ENCODE data around the gene TREX2.
A peak's percentile ranks its signal among the peaks of the same experiment; 100 is the strongest.

The TREX2 gene

DNA sequence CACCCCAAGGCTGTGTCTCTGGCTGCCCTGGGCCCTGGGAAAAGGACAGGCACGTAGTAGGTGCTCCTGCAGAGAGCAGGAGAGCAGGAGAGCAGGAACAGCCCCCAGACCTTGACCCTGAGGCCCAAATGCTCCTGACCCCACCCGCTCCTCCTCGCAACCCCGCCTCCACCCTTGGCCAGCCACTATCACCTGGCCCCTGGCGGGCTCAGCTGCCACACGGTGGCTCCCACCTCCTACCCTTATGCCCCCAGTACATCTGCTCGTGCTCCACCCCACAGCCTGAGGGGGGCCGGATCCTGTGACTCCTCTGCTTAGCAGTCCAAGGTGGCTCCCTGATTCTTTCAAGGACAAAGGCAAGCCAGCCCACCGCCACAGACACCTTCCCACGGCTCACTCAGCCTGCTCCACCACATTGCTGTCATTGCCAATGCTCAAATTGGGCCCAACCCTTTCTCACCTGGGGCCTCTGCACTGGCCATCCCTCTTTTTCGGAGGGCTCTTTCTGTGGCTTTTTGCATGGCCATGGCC lies 30.0 kb upstream of the TREX2 start:
- FAIRE-seq: no peak
- no peak for DNase-seq (ENCODE audit: low spot score)

DNA sequence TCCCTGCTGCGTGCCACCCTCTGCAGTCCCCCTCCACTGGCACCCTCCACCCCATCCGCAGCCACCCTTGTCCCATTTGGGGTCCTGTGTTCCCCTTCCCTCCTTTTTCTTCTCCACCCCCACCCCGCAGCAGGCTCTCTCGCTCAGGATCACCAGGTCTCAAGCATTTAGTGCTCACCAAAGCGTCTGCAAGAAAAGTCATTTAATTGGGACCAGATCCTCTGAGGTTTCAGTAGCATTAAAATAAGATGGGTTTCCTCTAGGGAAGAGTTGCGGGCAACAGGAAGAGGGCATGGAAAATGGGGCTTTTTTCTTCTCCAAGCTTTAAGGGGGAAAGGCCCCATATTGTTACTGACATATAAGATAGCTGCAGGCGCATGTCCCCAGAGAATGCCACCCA lies 29.4 kb upstream of the TREX2 start:
- no peak for DNase-seq (ENCODE audit: low spot score)
- FAIRE-seq: no peak

DNA sequence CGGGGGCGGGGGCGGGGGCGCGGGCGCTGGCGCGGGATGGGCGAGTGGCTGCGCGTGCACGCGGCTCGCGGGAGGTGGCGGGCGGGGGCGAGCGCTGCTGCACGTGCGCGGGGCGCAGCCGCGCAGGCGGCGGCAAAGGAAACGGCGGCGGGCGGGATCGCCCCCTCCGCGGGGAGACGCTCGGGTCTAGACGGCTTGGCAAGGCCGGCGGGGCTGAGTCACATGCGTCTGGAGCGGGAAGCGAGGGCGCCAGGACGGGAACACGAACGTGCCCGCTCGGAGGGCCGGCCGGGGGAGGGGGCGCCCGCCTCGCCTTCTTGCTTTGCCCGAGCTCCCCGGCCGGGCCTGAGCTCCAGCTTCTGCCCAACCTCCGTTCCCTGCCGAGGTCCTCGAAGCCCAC lies 28.9 kb upstream of the TREX2 start:
- FAIRE-seq (no peak), DNase-seq (ENCODE audit: low spot score) (no peak)

DNA sequence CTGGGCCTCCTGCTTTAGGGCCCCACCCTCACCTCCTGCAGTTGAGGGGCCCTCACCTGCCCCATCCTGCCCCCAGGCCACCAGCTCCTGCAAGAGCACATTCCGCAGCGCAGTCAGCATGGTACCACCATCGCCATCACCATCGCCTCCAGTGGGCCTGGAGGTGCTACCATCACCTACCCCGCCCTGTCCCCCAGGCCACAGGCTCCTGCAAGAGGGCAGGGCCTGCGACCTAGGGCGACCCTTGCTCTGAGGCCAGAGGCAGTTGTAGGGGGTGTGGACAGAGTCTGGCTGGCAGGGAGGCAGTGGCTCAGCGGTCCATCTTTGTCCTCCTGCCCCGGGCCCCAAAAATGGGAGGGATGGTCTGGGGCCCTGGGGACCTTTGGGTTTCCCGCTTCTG lies 28.4 kb upstream of the TREX2 start:
- FAIRE-seq (no peak), DNase-seq (ENCODE audit: low spot score) (no peak)

DNA sequence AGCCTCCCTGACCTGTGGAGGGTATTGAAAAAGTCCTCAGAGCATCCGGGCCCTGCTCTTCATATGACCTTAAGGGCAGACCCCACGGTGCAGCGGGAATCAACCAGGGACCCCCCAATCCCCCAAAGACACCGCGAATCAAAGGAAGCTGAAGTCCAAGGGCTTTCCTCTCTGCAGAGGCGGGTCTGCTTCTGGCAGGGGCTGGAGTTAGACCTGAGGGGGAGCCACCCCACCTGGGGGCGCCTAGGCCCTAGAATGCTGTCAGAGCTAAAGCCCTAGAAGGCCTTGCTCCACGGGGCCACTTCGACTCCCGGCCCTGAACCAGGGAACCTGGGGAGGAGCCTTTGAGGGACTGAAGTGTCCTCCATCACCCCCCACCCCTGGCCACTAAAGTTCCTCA lies 27.3 kb upstream of the TREX2 start:
- DNase-seq (ENCODE audit: low spot score) (no peak), FAIRE-seq (no peak)

DNA sequence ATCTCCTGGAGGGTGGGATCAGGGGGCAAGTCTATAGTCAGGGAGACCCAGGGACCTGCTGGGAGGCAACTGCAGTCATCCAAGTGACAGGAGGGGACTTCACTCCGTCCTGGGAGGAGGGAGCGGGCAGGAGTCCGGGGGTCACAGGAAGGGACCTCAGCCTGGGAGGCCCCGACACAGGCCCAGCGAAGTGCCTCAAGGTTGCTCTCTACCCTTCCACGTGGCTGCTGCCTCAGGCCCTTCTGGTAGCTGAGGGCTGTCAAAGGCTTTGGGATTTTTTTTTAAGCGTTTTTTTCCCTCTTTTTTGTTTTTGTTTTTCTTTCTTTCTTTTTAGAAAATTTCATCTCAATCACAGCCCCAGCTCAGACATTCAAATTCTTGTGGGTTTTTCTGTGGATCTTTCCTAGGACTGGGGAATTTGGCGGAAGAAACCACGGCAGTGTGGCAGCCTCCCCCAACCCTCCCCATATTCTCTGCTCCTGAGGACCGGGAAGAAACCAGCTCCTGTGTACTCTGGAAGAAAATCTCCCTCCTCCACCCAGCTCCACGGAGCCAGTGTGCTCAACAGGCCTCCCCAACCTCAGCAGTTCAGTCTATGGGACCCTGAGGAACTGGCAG lies 25.9 kb upstream of the TREX2 start:
- DNase-seq (ENCODE audit: low spot score): no peak
- no peak for FAIRE-seq

DNA sequence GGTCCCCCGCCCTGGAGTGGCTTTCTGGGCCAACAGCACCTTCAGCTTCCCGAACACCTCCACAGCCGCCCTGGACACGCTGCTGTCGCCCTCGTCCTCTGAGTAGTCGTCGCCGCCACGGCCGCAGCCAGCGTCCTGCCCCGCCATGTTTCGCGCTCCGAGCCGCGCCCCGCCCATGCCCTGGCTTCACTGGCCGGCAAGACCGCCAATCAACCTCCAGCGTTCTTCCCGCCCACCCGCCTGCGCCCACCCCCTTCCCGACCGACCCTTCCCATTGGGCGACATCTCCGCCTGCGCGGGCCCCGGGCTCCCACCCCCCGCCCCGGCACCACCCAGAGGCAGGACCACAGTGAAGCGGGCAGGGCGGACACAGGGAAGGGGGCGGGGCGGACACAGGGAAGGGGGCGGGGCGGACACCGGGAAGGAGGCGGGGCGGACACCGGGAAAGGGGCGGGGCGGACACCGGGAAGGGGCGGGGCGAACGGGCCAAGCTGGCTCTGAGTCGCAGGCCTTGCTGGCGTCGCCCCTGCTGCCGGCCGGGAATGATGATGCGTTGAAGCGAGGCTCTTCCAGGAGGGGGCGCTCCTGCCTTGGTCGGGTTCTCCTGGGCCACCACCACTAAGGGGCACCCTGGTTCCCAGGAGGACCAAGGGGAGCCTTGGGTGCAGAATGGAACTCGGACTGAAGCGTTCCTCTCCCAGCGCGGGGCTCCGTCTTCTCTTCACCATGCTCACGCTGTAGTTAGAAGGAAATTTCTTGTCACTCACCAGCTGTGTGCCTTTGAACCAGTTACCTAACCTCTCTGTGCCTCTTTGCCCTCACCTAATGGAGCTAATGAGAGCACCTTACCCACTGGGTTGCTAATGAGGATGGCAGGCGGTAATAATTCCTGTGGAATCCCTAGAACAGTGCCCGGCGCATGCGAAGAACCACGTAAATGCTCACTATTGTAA lies 24.8 kb upstream of the TREX2 start, which contains the start of gene HAUS7:
Gene HAUS7, minus strand, starts transcription at position 166 of the 953 bp plus-strand sequence. Its CDS starts 19 bp downstream, at position 147.
- FAIRE-seq: no peak

DNA sequence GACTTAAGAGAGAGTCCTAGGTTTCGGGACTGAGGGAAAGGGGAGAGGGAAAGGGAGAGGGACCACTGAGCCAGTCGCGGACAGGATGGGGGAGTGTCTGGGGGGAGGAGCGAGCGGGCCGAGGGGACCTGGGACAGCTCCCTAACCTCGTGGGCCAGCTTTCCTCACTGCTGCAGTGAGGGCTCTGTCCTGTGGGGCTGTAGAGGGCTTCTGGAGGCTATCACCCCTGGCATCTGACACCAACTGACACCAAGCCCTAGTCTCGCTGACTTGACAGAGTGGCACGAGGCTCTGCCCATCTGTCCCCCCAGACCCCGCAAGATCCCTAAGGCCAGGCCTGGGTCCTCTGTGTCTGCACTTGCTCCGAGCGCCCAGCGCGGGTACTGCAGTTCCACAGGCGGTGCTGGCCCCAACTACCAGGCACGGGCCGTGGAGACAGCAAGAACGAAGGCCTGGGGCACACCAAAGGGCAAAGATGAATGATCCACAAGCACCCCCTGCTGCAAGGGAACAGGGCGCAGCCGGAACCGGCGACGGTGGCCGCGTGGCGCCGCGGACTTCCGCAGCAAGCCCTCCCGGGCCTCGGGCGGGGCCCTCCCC lies 24.1 kb upstream of the TREX2 start:
- DNase-seq (ENCODE audit: low spot score) (peak; percentile 8), FAIRE-seq (no peak)

More for the DNA sequence above, 24.8 kb upstream of the TREX2 start, which contains the start of gene HAUS7:
- peak; percentile 76 for DNase-seq (ENCODE audit: low spot score)

DNA sequence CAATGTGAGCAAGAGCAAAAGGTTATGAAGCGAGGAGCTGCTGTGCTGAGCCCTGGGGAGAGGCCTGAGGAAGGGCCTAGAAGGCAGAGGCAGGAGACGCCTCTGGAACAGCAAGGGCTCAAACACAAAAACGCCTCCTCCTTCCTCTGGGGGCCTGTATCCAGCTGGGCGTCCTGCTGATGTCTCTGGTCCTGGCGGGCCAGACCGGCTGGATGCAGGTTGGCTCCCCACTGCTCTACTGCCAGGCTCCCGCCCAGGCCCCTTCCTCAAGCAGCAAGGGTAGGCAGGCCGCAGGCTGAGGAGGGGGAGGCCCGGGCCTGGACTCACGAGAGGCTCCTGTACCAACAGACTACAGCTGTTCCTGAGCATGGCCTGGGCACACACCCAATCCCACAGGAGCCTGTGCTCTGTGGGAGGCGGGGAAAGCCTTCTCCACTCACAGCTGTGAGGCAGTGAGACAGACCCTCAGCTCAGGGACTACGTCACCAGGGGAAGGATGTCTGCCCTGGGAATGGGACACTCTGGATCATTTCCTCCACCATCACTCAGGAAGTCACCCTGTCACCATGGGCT lies 22.2 kb upstream of the TREX2 start:
- no peak for FAIRE-seq
- no peak for DNase-seq (ENCODE audit: low spot score)

DNA sequence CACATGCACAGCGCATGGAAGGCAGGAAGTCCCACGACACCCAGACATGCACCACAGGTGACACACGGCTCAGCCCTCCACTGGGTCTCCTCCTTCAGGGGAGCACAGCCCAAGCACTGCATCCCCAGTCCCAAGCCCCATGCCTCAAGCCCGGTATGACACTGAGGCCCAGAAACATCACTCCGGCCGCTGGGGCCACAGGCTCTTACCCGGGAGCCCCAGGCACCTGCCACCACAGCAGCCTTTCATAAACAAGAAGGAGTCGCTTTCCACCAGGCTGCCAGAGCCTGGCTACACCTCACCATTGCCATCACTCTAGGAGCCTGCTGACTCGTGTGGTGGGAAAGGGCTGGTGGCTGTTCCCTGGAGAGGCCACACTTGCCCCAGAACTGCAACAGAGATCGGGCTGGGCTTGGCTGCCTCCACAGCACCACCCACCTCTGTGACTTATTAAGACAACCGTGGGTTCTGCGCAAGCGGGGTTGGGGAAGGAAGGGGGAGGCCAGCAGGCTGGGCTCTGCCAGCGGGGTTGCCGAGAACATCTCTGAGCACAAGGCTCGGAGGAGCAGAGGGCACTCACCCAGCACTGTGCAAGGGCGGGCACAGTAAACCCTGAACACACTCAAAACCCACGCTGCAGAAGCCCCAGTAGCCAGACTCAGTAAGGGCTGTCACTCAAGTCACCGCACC lies 20.0 kb upstream of the TREX2 start:
- FAIRE-seq: no peak
- no peak for DNase-seq (ENCODE audit: low spot score)

DNA sequence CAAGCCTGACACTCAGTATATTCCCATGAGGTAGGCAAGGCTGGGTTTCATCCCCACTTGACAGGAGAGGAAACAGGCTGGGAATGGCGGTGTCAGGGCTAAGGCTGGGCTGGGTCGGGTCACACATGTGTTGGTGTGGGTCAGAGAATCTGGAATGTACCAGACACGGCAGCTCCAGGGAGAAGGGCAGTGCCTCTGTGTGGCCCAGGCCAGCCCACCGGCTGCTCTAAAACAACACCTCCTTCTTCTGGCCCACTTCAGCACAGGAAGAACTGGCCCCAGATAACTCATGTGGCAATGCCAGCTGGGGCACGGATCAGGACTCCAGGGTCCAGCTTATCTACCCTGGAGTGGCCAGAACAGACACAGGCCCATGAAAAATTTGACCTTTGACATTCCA lies 18.3 kb upstream of the TREX2 start:
- DNase-seq (ENCODE audit: low spot score): no peak
- FAIRE-seq: no peak

DNA sequence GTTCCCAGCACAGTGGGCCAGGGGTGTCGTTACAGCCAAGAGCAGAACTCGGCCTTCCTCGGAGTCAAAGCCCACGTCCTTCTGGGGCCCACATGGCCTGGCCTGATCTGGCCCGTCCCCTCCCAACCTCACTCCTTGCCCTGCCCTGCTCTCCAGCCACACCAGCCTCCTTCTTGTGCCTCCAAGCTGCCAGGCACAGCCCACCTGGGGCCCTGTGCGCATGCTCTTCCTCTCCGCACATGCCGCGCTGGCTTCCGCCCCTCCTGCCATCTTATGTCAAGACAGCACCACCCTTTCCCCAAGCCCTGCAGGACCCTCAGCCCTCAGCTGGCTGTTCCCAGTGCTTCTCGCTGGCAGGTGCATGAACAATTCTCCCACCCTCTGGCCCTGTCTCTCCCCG lies 17.7 kb upstream of the TREX2 start:
- no peak for FAIRE-seq

DNA sequence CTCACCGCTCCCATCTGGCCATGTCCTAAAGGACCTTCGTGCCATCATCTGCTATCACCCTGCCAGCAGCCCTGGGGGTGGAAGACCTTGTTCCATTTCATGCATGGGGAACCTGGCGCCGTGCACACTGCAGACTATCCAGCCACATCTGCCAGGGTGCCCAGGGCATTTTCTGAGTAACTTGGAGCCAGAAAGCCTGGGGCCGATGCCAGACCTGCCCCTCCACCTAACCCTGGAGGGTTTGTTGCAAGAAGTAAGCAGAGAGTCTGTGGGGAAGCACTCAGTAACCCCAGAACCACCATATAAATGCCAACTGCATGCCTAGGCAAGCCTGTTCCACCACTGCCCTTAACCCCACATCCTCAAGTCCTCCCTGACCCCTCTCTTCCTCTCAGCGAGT lies 17.2 kb upstream of the TREX2 start:
- FAIRE-seq (no peak), DNase-seq (ENCODE audit: low spot score) (no peak)

More for the DNA sequence above, 17.7 kb upstream of the TREX2 start:
- DNase-seq (ENCODE audit: low spot score): no peak

DNA sequence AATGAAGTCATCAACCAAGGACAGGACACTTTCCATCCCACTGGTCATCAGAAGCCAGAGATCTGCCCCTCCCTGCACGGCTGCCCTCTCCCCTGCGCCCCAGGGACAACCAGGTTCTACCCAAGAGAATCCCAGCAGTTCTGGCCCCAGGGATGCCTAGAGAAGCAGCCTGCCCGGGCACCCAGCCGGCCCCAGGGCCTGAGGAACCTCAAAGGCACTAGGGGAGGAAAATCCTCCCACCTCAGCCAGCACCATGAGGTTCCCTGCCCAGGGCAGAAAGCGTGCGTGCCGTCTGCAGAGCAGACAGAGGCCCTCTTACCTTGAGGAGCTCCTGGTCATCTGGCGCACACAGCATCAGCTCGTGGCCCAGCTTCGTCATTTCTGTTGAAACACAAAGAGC lies 16.4 kb upstream of the TREX2 start:
- no peak for FAIRE-seq
- no peak for DNase-seq (ENCODE audit: low spot score)

DNA sequence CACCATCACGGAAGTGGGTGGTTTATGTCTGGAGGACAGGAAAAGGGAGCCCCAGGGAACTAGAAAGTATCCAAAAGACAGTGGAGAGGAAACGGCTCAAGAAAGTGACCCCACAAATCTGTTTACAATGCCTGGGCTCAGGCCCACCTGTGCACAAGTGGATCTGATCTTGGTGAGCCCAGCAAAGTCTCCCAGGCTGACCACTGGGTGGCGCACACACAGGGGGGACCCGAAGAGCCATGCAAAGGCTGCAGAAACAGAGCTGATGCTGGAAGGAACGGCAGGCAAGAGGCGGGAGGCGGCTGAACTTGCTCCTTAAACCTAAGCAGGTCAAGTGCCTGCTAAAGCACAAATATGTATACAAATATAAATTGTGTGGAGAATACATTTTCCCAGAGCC lies 15.0 kb upstream of the TREX2 start:
- FAIRE-seq: no peak

DNA sequence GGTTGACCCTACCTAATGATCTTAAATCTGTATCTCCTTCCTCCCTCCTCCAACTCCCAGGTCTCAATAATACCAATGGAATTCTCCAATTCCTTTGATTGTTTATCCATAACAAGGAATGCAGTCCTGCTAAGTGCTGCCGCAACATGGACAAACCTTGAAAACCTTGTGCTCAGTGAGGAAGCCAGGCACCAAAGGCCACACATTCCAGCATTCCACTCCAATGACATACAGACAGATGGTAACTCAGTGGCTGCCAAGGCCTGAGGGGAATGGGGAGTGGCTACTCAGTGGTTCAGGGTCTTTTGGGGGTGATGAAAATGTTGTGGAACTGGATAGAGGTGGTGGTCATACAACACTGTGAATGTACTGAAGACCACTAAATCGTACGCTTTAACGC lies 14.1 kb upstream of the TREX2 start:
- no peak for FAIRE-seq
- no peak for DNase-seq (ENCODE audit: low spot score)

More for the DNA sequence above, 15.0 kb upstream of the TREX2 start:
- DNase-seq (ENCODE audit: low spot score): peak; percentile 8

DNA sequence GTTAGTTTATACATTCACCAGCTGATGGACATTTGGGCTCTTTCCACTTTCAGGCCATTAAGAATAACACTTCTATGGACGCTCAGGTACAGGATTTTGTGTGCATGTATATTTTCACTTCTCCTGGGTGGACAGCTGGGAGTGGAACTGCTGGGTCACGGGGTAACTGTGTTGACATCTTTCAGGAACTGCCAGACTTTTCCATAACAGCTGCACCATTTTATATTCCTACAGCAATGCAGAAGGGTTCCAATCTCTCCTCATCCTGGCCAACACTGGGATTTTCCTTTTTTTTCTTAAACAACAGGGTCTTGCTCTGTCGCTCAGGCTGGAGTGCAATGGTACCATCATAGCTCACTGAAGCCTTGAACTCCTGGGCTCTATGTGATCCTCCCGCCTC lies 12.6 kb upstream of the TREX2 start:
- no peak for FAIRE-seq

DNA sequence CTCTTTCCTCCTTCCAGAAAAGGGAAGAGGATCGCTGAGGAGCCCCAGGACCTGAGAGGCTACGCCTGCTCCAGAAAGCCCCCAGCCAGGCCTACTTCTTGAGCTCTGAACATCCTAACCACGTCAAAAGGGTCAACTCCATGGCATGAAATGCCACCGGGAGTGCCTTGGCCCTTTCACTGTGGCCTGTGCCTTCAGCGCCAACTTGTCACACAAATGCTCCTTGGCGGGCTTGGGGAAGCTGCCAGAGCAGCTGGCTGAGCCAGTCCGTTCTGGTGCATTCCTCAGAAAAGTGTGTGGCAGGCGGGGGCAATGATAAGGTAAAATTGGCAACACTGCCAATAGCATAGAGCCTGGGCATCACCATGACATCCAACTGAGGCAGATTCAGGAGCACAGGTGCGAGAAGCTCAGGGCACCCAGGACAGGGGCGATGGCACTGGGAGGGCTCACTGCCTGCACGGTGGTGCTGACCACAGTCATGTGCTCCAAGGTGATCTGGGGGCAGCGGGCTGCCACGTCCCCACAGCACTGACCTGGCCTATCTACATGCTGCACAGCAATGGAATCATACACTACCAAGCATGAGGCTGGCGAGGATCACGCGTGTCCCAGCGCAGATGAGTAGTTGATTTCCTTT lies 12.1 kb upstream of the TREX2 start:
- DNase-seq (ENCODE audit: low spot score): no peak
- FAIRE-seq: no peak

More for the DNA sequence above, 12.6 kb upstream of the TREX2 start:
- DNase-seq (ENCODE audit: low spot score): no peak

DNA sequence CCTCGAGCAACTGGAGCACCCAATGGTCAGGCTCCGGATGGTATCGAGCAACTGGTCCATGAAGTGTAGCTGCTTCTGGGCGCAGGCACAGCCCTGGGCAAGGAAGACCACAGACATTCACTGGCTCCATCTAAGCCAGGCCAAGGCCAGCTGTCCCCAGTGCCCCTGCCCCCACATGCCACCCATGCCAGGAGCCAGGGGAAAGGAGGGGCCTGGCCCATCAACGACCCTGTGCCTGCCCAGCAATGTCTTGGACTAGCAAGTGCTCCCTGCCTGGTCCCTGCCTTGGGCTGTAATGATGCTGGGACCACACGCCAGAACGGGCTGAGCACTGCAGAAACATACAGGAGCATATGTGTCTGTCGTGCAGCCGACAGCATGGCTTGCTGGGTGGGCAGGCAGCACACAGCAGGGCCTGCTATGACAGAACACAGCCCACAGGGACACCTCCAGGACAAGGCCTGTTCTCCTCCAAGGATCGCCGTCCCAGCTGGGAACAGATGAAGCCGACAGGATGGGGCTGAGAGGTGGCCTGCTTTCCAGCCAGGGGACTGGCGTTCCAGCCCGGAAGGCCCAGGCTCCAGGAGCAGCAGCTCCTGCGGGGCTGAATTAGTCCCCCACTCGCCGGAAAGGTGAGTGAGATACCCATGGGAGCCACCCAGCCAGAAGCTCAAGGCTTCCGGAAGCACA lies 11.4 kb upstream of the TREX2 start:
- DNase-seq (ENCODE audit: low spot score) (no peak), FAIRE-seq (no peak)

DNA sequence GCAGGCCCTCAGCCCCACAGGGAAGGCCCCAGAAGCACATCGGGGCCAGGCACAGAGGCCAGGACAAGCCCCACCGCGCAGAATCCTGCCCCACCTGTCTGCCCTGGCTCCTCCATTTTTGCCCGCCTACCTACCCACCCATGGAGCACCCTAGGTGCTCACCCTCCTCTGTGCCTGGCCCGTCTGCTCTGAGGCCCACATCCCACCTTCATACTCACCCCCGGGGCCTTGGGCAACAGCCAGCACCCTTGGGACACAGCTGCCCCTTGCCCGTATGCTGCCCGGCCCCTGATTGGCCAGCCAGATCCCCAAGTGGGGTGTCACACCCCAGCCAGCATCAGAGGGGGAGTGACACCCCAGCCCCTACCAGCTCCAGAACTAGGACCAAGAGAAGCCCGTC lies 10.8 kb upstream of the TREX2 start:
- DNase-seq (ENCODE audit: low spot score) (no peak), FAIRE-seq (no peak)

Data from RCC 7860 (cell line).